ENCODE measurements around the gene RHOF. TPM values are rescaled to one million over a fixed set of nuclear protein-coding genes. Genes with fewer than 3 reads are reported as not detected.

The RHOF gene
- total and polyA plus RNA-seq, 2 donors (not counting 1 experiment from before 2014, with no cell fraction given) = 90.3 to 129 TPM

DNA sequence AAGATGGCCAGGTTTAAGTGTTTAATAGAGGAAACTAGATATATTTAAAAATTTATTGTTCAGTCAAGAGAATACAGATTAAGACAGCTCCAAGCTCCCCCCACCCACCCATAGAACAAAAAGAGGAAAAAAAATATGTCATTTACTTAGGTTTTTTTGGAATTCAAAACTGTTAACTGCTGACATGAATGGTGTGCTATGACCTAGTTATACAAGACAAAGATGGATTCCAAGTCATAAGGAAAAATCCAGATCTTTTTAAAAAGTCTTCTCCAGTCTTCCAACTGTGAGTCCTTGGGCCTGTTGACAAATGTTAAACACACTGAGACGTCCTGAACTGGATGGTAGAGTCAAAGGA is 9.0 kb upstream of the RHOF start:
- peak overlapping the region; percentile 94 for H3K4me2 ChIP-seq (replicated peaks; ENCODE audit: low read depth, low read length, poor library complexity, severe bottlenecking)
- no peaks in the 10 kb centered on the region for H3K9me3 Mint-ChIP-seq (ENCODE audit: insufficient read depth)
- intact Hi-C loops (cut with micrococcal nuclease) = loop anchor here (2.0 to 10.0 kb wide), 3 partner anchors 212 to 702 kb away; partner anchors contain the start of gene ZCCHC8
- H3K79me2 ChIP-seq (ENCODE audit: control insufficient read depth, insufficient read depth, low read length) = peaks cover 65% of the 10 kb centered on the region
- DNase-seq = no peak
- H4K20me1 ChIP-seq (ENCODE audit: control insufficient read depth, insufficient read depth, low read length, poor library complexity, severe bottlenecking) = peaks cover 26% of the 10 kb centered on the region
- TF ChIP-seq EZH2 (IDR thresholded peaks at IDR 0.05; ENCODE audit: borderline replicate concordance, insufficient read depth, low read depth, low read length, poor library complexity, severe bottlenecking) = no peak
- TF ChIP-seq, protein P1, sequence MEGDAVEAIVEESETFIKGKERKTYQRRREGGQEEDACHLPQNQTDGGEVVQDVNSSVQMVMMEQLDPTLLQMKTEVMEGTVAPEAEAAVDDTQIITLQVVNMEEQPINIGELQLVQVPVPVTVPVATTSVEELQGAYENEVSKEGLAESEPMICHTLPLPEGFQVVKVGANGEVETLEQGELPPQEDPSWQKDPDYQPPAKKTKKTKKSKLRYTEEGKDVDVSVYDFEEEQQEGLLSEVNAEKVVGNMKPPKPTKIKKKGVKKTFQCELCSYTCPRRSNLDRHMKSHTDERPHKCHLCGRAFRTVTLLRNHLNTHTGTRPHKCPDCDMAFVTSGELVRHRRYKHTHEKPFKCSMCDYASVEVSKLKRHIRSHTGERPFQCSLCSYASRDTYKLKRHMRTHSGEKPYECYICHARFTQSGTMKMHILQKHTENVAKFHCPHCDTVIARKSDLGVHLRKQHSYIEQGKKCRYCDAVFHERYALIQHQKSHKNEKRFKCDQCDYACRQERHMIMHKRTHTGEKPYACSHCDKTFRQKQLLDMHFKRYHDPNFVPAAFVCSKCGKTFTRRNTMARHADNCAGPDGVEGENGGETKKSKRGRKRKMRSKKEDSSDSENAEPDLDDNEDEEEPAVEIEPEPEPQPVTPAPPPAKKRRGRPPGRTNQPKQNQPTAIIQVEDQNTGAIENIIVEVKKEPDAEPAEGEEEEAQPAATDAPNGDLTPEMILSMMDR (IDR thresholded peaks at IDR 0.05) = no peak
- peak overlapping the region; percentile 85 for H3K9ac ChIP-seq (ENCODE audit: low read length)
- peak overlapping the region; percentile 90 for H3K4me3 Mint-ChIP-seq
- no peaks in the 10 kb centered on the region for H3K27me3 ChIP-seq (replicated peaks in 1 of 4; ENCODE audit: control extremely low read depth in 1 of 4, control insufficient read depth in 3 of 4, insufficient read depth in 4 of 4, low read length in 3 of 4)
- peak overlapping the region; percentile 90 for H2AFZ ChIP-seq (ENCODE audit: insufficient read depth, low read depth, low read length, poor library complexity, severe bottlenecking)
- H3K27ac Mint-ChIP-seq = peak overlapping the region; percentile 98
- H3K4me1 Mint-ChIP-seq = peaks cover 50% of the 10 kb centered on the region
- H3K27ac ChIP-seq (ENCODE audit: low read length in 2 of 2) = peak overlapping the region; percentile 97
- ChIA-PET POLR2A (interaction anchor here (0.6 to 13.7 kb wide), 11 partner anchors 9 to 423 kb away, joined by 3 to 267 read pairs (median 4); partner anchors contain the start of genes DIABLO, PSMD9 and RHOF), CTCF (interaction anchor here (0.8 to 33.5 kb wide), 5 partner anchors 0 to 699 kb away, joined by 3 to 1947 read pairs (median 4); partner anchors contain the start of genes RHOF, SETD1B and ZCCHC8)
- peaks cover 27 to 52% of the 10 kb centered on the region in 2 donors for H3K4me1 ChIP-seq (ENCODE audit: control insufficient read depth in 2 of 2, insufficient read depth in 2 of 2, low read length in 2 of 2)
- ATAC-seq (ENCODE audit: low read depth) = no peak
- no peaks in the 10 kb centered on the region for H3K9me3 ChIP-seq (ENCODE audit: control extremely low read depth in 1 of 3, control insufficient read depth in 2 of 3, insufficient read depth in 1 of 3, low read length in 2 of 3)
- H3K27me3 Mint-ChIP-seq = no peaks in the 10 kb centered on the region
- H3K36me3 ChIP-seq (replicated peaks in 1 of 2; ENCODE audit: control extremely low read depth in 1 of 2, control insufficient read depth in 1 of 2, extremely low read depth in 1 of 2, insufficient read depth in 2 of 2, low read length in 1 of 2) = peaks cover 3 to 25% of the 10 kb centered on the region in 2 experiments
- whole genome bisulfite sequencing (ENCODE audit: insufficient coverage) = no CpG with 5 or more reads among the region's 1 CpG
- H3K4me3 ChIP-seq (ENCODE audit: control extremely low read depth in 1 of 5, extremely low read depth in 1 of 5, insufficient read depth in 1 of 5, low read depth in 2 of 5, low read length in 4 of 5) = peak overlapping the region; percentile 79 to 95 (median 89)
